Measurements from ENCODE around the gene FGF14.

GRCh38 chr13:101681834-101682233 lies 720.0 kb downstream of the FGF14 start:
- no peak for TF ChIP-seq GATA2 (IDR thresholded peaks at IDR 0.05; ENCODE audit: low read depth, low read length)
- TF ChIP-seq GATA3 (IDR thresholded peaks at IDR 0.05; ENCODE audit: low read depth, low read length) = no peak
